HG03575 (cell line): ENCODE measurements around the gene AMFR.

Experiments
- ATAC-seq: cut with Tn5 transposase; IDR thresholded peaks from one replicate; pipeline ENCODE4 v1.9.1; 2021; ENCODE audit not compliant: unreplicated experiment, insufficient number of reproducible peaks, low FRiP score; ENCODE audit errors: extremely low read depth

Gene AMFR

GRCh38 chr16:56369202-56369601 lies 56.1 kb downstream of the AMFR start:
- no peak for ATAC-seq

- no peak for ATAC-seq
These were observed 56.8 kb downstream of the AMFR start for GRCh38 chr16:56368545-56368944.

GRCh38 chr16:56367764-56368163 lies 57.6 kb downstream of the AMFR start:
- no peak for ATAC-seq

GRCh38 chr16:56366945-56367344 lies 58.4 kb downstream of the AMFR start:
- ATAC-seq, result no peak

- no peak for ATAC-seq
These were observed 59.8 kb downstream of the AMFR start for GRCh38 chr16:56365552-56365951.

GRCh38 chr16:56364865-56365264 lies 60.5 kb downstream of the AMFR start:
- no peak for ATAC-seq

GRCh38 chr16:56363781-56364565 lies 61.4 kb downstream of the AMFR start:
- no peak for ATAC-seq

- ATAC-seq, result no peak
These were observed 62.1 kb downstream of the AMFR start for GRCh38 chr16:56363181-56363716.

GRCh38 chr16:56362706-56363105 lies 62.6 kb downstream of the AMFR start:
- no peak for ATAC-seq

GRCh38 chr16:56362057-56362655 lies 63.2 kb downstream of the AMFR start:
- no peak for ATAC-seq

- no peak for ATAC-seq
These were observed 65.0 kb downstream of the AMFR start for GRCh38 chr16:56360117-56361008.

- ATAC-seq, result no peak
These were observed 67.5 kb downstream of the AMFR start for GRCh38 chr16:56357765-56358322.

- peak; percentile 16 for ATAC-seq
These were observed 68.0 kb downstream of the AMFR start for GRCh38 chr16:56357241-56357764.

GRCh38 chr16:56356276-56357240 lies 68.8 kb downstream of the AMFR start:
- peak; percentile 65 for ATAC-seq

GRCh38 chr16:56355786-56356275 lies 69.5 kb downstream of the AMFR start:
- no peak for ATAC-seq

GRCh38 chr16:56355221-56355620 lies 70.1 kb downstream of the AMFR start:
- no peak for ATAC-seq

GRCh38 chr16:56354746-56355145 lies 70.6 kb downstream of the AMFR start:
- no peak for ATAC-seq

GRCh38 chr16:56354016-56354415 lies 71.3 kb downstream of the AMFR start:
- ATAC-seq, result no peak
